KMS-11 (cell line): Measurements from ENCODE around the gene AJAP1.

Experiments used
- H2AFZ ChIP-seq: fragments of 200-600 bp; sonication (generic); 2 replicates; pipeline ENCODE4 v1.6.1; 2016; ENCODE audit warnings: antibody characterized with exemption, mixed run types, low read depth
- H3K27ac ChIP-seq: fragments of 200-600 bp; sonication (generic); 2 replicates; pipeline ENCODE4 v1.6.1; 2016; ENCODE audit warnings: mild to moderate bottlenecking, mixed run types
- H3K27me3 ChIP-seq: fragments of 200-600 bp; sonication (generic); 2 replicates; pipeline ENCODE4 v1.6.1; 2017; ENCODE audit warnings: mild to moderate bottlenecking, low read depth, mixed run types, moderate library complexity; ENCODE audit not compliant: insufficient read depth
- H3K36me3 ChIP-seq: fragments of 200-600 bp; sonication (generic); 2 replicates; pipeline ENCODE4 v1.6.1; 2017; ENCODE audit warnings: mild to moderate bottlenecking, mixed run types; ENCODE audit not compliant: insufficient read depth
- H3K4me1 ChIP-seq: fragments of 200-600 bp; sonication (generic); 2 replicates; pipeline ENCODE4 v1.6.1; 2016; ENCODE audit warnings: mild to moderate bottlenecking, low read depth, mixed run types; ENCODE audit not compliant: poor library complexity, severe bottlenecking
- H3K4me2 ChIP-seq: fragments of 200-600 bp; sonication (generic); 2 replicates; pipeline ENCODE4 v1.7.0; 2016; ENCODE audit warnings: mild to moderate bottlenecking, mixed run types
- H3K4me3 ChIP-seq: fragments of 200-600 bp; sonication (generic); IDR thresholded peaks from 2 replicates; pipeline ENCODE4 v1.6.1; 2017; ENCODE audit warnings: low read depth, low read length, mixed read lengths; ENCODE audit not compliant: insufficient read depth
- H3K79me2 ChIP-seq: fragments of 200-600 bp; sonication (generic); 2 replicates; pipeline ENCODE4 v1.6.1; 2016; ENCODE audit warnings: low read depth, mixed run types; ENCODE audit not compliant: insufficient read depth
- H3K9ac ChIP-seq: fragments of 200-600 bp; sonication (generic); 2 replicates; pipeline ENCODE4 v1.6.1; 2016; ENCODE audit warnings: mild to moderate bottlenecking, mixed run types
- H4K20me1 ChIP-seq: fragments of 200-600 bp; sonication (generic); 2 replicates; pipeline ENCODE4 v1.6.1; 2016; ENCODE audit warnings: mild to moderate bottlenecking, mixed run types; ENCODE audit not compliant: insufficient read depth
- CTCF ChIP-seq: fragments of 200-600 bp; sonication (generic); conservative IDR thresholded peaks from 2 replicates; pipeline ENCODE4 v1.6.1; 2017; ENCODE audit warnings: low read depth, mild to moderate bottlenecking, antibody characterized with exemption, low read length, moderate library complexity, mixed read lengths

AJAP1 gene

GRCh38 chr1:4691766-4692405 is 37.5 kb downstream of the AJAP1 start:
- Histone ChIP-seq H4K20me1 (no peaks in the 10 kb centered on the region), H3K4me2 (no peak overlapping the region), H3K27ac (no peak overlapping the region), H2AFZ (no peak overlapping the region), H3K9ac (no peak overlapping the region), H3K79me2 (no peaks in the 10 kb centered on the region), H3K4me3 (no peak overlapping the region), H3K36me3 (no peaks in the 10 kb centered on the region), H3K4me1 (no peaks in the 10 kb centered on the region), H3K27me3 (no peaks in the 10 kb centered on the region)
- TF ChIP-seq CTCF, result no peak

DNA sequence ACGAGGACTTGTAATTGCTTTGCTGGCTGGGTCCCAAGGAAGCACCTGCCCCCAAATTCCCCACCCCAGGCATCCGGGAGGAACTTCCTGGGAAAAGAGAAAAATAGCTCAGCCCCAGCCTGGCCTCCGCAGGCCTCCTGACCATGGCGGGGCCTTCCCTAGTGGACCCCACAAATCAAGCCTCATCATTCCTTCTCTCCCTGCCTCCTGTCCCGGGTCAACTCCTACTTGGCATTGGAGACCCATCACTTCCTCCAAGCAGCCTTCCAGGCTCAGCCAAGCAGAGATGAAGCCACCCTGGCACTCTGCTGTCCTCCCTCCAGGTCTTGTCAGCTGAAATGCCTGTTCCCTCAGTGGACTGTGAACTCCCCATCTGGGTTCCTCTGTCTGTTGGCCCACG is 38.0 kb downstream of the AJAP1 start:
- Histone ChIP-seq H3K79me2 (no peaks in the 10 kb centered on the region), H4K20me1 (no peaks in the 10 kb centered on the region), H3K9ac (no peak overlapping the region), H3K27me3 (no peaks in the 10 kb centered on the region), H3K36me3 (no peaks in the 10 kb centered on the region), H3K4me3 (no peak overlapping the region), H3K4me2 (no peak overlapping the region), H2AFZ (no peak overlapping the region), H3K27ac (no peak overlapping the region), H3K4me1 (no peaks in the 10 kb centered on the region)
- no peak for TF ChIP-seq CTCF

DNA sequence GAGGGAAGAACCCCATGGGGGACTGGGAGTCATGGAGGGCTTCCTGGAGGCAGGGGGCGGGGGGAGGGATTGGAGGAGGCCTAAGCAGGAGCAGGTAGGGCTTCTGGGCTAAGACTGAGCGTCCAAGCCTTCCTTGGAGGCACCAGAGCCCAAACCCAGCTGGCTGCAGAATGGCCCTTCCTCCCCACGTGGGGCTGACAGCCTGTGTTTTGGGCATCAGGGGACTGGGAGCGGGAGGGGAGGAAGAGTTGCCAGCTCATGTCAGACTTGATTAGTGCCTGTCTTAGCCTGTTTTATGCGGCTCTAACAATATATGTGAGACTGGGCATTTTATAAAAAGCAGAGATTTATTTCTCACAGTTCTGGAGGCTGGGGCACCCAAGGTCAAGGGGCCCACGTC is 38.9 kb downstream of the AJAP1 start:
- TF ChIP-seq CTCF, result no peak
- H2AFZ ChIP-seq, result no peak overlapping the region
- no peak overlapping the region for H3K9ac ChIP-seq
- no peaks in the 10 kb centered on the region for H3K36me3 ChIP-seq
- H3K79me2 ChIP-seq, result no peaks in the 10 kb centered on the region
- no peak overlapping the region for H3K4me3 ChIP-seq
- H4K20me1 ChIP-seq, result no peaks in the 10 kb centered on the region
- H3K27me3 ChIP-seq, result no peaks in the 10 kb centered on the region
- no peak overlapping the region for H3K4me2 ChIP-seq
- no peak overlapping the region for H3K27ac ChIP-seq
- H3K4me1 ChIP-seq, result no peaks in the 10 kb centered on the region

DNA sequence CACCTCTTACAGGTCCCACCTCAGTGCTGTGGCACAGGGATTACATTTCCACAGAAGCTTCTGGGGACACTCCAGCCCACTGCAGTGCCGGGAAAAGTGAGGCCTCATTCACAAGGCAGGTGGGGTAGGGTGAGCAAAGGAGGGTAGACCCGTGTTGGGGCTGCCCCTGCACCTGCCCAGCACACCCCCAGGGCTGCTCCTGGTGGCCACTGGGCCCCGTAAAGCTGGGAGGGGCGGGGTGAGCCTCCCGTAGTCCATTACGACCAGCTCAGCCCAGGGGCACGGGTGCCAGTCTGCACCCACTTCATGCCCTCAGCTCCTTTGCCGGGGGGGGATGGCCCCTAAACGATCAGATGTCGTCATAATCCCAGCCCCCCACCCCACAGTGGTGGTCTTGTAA is 39.5 kb downstream of the AJAP1 start:
- Histone ChIP-seq H3K4me2 (no peak overlapping the region), H3K9ac (no peak overlapping the region)
- TF ChIP-seq CTCF, result no peak

More for the DNA sequence above, 39.5 kb downstream of the AJAP1 start:
- H3K36me3 ChIP-seq, result no peaks in the 10 kb centered on the region
- no peak overlapping the region for H3K4me3 ChIP-seq
- H4K20me1 ChIP-seq, result no peaks in the 10 kb centered on the region
- no peak overlapping the region for H3K27ac ChIP-seq
- no peaks in the 10 kb centered on the region for H3K4me1 ChIP-seq
- no peaks in the 10 kb centered on the region for H3K79me2 ChIP-seq
- no peaks in the 10 kb centered on the region for H3K27me3 ChIP-seq
- no peak overlapping the region for H2AFZ ChIP-seq
